Measurements from ENCODE around the gene KCNJ5.
A peak's percentile ranks its signal among the peaks of the same experiment; 100 is the strongest.

KCNJ5 gene

DNA sequence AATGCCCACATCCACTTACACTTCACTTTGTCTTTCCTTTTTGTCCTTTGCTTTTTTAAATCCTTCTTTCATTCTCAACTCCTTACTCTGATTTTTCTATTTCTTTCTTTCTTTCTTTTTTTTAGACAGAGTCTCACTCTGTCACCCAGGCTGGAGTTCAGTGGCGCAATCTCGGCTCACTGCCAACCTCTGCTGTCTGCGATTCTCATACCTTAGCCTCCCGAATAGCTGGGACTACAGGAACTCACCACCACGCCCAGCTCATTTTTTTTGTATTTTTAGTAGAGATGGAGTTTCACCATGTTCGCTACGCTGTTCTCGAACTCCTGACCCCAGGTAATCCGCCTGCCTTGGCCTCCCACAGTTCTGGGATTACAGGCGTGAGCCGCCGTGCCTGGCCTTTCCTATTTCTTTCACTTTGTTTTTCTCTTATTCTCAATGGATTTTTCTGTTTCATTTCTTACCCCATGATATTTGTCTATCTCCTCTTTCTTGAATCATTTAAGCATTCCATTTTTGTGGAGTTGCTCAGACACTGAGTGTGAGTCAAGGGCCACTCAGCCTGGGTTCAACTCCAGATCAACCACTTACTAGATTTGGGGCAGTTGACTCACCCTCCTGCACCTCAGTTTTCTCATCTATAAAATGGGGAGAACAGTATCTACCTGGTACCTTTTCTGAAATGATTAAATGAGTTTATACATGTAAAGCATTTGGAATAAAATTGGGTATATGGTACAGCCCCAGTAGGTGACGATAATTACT lies 7.6 kb downstream of the KCNJ5 start:
- TF ChIP-seq, protein P1, sequence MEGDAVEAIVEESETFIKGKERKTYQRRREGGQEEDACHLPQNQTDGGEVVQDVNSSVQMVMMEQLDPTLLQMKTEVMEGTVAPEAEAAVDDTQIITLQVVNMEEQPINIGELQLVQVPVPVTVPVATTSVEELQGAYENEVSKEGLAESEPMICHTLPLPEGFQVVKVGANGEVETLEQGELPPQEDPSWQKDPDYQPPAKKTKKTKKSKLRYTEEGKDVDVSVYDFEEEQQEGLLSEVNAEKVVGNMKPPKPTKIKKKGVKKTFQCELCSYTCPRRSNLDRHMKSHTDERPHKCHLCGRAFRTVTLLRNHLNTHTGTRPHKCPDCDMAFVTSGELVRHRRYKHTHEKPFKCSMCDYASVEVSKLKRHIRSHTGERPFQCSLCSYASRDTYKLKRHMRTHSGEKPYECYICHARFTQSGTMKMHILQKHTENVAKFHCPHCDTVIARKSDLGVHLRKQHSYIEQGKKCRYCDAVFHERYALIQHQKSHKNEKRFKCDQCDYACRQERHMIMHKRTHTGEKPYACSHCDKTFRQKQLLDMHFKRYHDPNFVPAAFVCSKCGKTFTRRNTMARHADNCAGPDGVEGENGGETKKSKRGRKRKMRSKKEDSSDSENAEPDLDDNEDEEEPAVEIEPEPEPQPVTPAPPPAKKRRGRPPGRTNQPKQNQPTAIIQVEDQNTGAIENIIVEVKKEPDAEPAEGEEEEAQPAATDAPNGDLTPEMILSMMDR (conservative IDR thresholded peaks at IDR 0.05; ENCODE audit: low read depth) = no peak
- H3K27ac ChIP-seq = peak overlapping the region; percentile 54
- no peak for DNase-seq (ENCODE audit: low spot score)
- ChIA-PET CTCF (no interaction called here), POLR2A (ENCODE audit: low non-redundant PET) (no interaction called here)

DNA sequence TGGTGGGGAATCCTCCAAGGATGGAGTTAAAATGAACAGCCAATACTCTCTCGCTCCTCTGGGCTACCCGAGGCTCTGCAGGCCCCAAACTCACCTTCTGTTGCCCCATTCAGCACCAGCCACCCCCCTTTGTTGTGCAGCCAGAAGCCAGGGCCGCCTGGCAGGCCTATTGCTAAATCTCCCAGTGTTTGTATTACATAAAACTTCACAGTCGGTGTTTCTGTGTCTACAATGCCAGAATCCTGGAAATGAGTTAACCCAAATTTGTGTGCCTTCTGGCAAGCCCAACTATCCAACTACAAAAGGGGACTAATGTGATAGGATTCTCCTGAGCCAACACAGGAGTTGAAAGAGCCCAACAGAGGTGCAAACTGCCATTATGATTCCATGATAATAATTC lies 9.3 kb downstream of the KCNJ5 start:
- peak overlapping the region; percentile 44; the same call in 1 of the 2 replicates for H3K27ac ChIP-seq
- ChIA-PET CTCF (no interaction called here), POLR2A (ENCODE audit: low non-redundant PET) (no interaction called here)
- TF ChIP-seq, protein P1 (conservative IDR thresholded peaks at IDR 0.05; ENCODE audit: low read depth) = no peak
- no peak for DNase-seq (ENCODE audit: low spot score)

DNA sequence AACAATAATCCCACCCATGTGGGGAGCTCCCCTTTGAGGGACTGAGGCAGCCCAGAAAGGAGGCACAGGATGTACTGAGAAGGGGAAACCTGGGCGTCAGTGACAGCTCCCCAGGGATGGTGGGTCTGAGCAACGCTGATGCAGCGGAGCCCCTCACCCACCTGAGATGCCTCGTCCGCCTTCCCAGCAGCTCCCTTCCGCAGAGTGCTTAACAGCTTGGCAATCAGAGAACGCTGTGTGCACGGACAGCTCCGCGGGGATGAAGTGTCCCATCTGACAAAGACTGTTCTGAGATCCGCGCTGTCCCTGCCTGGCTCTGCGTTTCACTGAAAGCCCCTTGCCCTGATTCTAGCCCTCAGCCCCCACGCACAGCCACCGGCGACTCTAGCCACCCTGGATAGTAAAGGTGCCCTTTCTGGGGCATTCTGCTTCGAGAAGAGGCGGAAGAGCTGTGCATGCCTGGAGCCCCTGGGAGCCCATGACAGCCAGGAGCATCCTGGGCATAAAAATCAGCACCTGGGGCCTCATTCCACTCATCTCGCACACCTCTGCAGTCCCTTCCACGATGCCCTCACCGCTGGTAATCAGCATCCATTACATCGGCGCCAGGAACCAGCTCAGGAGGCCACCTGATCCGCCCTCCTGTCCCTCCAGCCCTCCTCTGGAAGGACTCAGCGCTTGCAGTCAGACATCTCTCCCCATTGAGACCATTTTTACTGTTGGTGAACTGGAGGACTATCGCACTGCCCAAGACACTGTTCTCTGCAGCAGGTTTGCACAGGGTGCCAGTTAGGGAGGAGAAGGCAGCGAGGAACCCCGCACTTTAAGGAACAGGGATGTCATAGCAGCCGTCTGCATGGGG lies 10.7 kb downstream of the KCNJ5 start:
- TF ChIP-seq, protein P1 (conservative IDR thresholded peaks at IDR 0.05; ENCODE audit: low read depth) = no peak
- ChIA-PET POLR2A (ENCODE audit: low non-redundant PET) (no interaction called here), CTCF (no interaction called here)
- peak overlapping the region; percentile 99 for H3K27ac ChIP-seq
- no peak for DNase-seq (ENCODE audit: low spot score)

DNA sequence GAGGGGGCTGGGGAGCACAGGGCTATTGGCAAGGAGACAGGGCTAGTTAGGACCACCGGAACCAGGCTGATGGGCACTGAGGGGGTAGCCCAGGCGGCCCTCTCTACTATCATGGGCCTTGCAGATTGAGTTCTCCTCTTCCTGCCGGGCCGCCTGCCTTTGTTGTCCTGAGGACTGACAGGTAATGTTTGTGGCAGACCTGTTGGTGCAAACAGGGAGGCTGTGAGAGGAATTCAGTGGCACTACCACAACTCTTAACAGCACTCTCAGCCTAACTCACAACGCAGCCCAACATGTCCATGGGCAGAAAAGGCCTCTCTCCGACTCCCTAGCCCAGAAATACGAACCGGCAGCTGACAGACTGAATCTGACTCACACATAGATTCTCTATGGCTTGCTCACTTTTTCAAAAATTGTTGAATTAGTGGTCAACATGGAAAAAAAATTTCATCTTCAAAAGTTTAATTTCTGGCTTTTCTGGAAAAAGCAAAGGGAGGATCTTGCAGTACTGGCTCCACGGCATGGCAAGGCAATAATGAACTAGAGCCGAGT lies 11.4 kb downstream of the KCNJ5 start:
- ChIA-PET POLR2A (ENCODE audit: low non-redundant PET) (no interaction called here), CTCF (interaction anchor here (1.0 kb wide), 1 partner anchor 15 kb away, joined by 3 read pairs; no protein-coding TSS in a partner anchor)
- no peak for DNase-seq (ENCODE audit: low spot score)
- TF ChIP-seq, protein P1 (conservative IDR thresholded peaks at IDR 0.05; ENCODE audit: low read depth) = no peak
- H3K27ac ChIP-seq = peak overlapping the region; percentile 99

DNA sequence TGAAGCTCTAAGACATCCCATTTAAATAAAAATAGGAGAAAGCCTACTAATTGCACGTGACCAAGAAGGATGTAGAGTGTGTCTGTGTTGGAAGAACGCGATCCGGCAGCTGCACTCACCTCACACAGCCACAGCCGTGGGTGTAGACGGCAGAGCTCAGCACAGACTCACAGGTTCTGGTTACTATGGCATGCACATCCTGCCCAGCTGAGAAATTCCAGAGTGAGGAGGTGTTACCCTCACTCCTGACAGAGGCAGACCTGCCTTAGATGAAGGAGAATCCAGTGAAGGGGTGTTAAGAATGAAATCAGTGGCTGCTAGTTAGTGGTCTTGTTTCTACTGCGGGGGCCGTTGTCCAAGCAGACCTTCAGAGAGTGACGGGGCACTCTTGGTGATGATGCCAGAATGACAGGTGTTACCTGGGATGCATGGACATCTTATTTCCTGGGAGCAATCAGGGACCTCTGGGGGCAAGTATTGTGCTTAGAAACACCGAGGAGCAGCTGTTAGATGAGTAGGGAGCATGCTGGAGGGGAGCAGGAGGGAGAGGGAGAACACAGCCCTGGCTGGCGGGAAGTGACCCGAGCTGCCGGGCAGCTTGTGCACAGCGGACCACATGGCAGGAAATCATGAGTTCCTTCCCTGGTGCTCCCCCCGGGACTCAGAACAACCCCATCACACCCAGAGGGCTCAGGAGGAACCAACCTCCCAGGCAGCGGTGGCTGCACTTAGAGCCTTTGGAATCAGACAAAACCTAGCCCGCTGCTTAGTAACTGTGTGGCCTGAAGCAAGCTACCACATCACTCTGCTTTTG lies 12.3 kb downstream of the KCNJ5 start:
- TF ChIP-seq, protein P1 (conservative IDR thresholded peaks at IDR 0.05; ENCODE audit: low read depth) = no peak
- peak; percentile 64 for DNase-seq (ENCODE audit: low spot score)
- H3K27ac ChIP-seq = peak overlapping the region; percentile 99
- ChIA-PET POLR2A (ENCODE audit: low non-redundant PET) (interaction anchor here (0.6 kb wide), 1 partner anchor 37 kb away, joined by 5 read pairs; no protein-coding TSS in a partner anchor), CTCF (interaction anchor here (0.8 to 1.1 kb wide), 3 partner anchors 15 to 53 kb away, joined by 3 read pairs; no protein-coding TSS in a partner anchor)

All from RWPE1 (cell line).